Neutrophil (primary cell): ENCODE data around the gene MRPL34.

ENCODE experiments used
- H3K27ac ChIP-seq: fragments of 200-600 bp; sonication (generic); 2 replicates; pipeline ENCODE4 v1.5.1; 2016; ENCODE audit warnings: mild to moderate bottlenecking, moderate library complexity
- H3K27me3 ChIP-seq: fragments of 200-600 bp; sonication (generic); 2 replicates; pipeline ENCODE4 v1.6.0; 2016; ENCODE audit warnings: mild to moderate bottlenecking
- H3K36me3 ChIP-seq: fragments of 200-600 bp; sonication (generic); 2 replicates; pipeline ENCODE4 v1.5.1; 2017
- H3K4me1 ChIP-seq, 2 experiments: fragments of 200-600 bp in 1 of 2; sonication (generic) in 1 of 2; 1 replicate in 1 of 2; 2 replicates in 1 of 2; pipeline versions ENCODE4 v1.5.1 to v1.6.1; 2013 to 2016; ENCODE audit warnings: low read depth in 1 of 2, low read length in 1 of 2, mild to moderate bottlenecking in 1 of 2, moderate library complexity in 1 of 2; ENCODE audit not compliant: control insufficient read depth in 1 of 2, insufficient read depth in 1 of 2
- H3K4me3 ChIP-seq, 2 experiments: fragments of 200-600 bp in 1 of 2; sonication (generic) in 1 of 2; 1 replicate in 1 of 2; 2 replicates in 1 of 2; pipeline ENCODE4 v1.5.1; 2013 to 2016; ENCODE audit warnings: low read depth in 1 of 2, low read length in 1 of 2, mild to moderate bottlenecking in 1 of 2, moderate library complexity in 1 of 2
- H3K9me3 ChIP-seq: fragments of 200-600 bp; sonication (generic); 2 replicates; pipeline ENCODE4 v1.5.1; 2016
- TF ChIP-seq, protein P1 (sequence below): fragments of 200-600 bp; sonication (generic); IDR thresholded peaks from 2 replicates; pipeline ENCODE4 v1.5.1; 2016; ENCODE audit warnings: antibody characterized with exemption

Gene MRPL34

DNA sequence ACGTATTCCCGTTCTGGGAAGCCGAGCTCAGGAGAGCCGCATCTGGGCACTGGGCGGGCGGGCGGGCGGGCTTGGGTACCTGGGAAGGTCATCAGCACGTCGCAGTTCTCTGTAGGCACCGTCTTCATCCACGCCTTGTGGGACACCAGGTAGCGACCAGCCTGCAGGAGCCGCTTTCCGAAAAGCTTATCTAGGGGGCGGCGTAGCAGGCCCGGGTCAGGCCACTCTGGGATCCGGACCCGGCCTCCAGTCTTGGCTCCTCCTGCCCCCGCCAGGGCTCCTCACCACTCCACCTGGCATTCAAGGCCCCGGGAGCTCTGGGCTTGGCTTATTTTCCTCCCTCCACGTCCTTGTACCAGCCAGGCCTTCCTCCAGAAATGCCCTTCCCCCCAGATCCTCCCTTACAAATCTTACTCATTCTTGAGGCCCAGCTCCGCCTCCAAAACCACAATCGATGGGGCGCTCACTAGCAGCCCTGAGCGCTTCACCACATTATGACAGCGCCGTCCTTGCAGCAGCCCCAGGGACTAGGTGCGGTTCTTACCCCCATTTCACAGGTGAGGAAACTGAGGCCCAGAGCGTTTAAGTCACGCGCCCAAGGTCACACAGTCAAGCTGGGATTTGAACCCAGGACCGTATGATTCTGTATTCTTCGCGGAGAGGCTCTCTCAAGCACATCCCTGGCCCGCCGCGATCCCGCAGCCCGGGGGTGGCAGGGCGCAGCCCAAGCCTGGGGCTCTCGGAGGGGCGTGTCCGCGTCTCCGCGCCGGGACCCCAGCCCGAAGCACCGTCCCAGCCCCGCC lies 28.1 kb downstream of the MRPL34 start:
- TF ChIP-seq, protein P1, sequence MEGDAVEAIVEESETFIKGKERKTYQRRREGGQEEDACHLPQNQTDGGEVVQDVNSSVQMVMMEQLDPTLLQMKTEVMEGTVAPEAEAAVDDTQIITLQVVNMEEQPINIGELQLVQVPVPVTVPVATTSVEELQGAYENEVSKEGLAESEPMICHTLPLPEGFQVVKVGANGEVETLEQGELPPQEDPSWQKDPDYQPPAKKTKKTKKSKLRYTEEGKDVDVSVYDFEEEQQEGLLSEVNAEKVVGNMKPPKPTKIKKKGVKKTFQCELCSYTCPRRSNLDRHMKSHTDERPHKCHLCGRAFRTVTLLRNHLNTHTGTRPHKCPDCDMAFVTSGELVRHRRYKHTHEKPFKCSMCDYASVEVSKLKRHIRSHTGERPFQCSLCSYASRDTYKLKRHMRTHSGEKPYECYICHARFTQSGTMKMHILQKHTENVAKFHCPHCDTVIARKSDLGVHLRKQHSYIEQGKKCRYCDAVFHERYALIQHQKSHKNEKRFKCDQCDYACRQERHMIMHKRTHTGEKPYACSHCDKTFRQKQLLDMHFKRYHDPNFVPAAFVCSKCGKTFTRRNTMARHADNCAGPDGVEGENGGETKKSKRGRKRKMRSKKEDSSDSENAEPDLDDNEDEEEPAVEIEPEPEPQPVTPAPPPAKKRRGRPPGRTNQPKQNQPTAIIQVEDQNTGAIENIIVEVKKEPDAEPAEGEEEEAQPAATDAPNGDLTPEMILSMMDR: no peak
- Histone ChIP-seq H3K9me3 (no peaks in the 10 kb centered on the region), H3K4me3 (peak overlapping the region; percentile 63 to 70), H3K4me1 (peaks cover 47 to 51% of the 10 kb centered on the region in 2 experiments), H3K27me3 (peaks cover 69% of the 10 kb centered on the region), H3K27ac (no peak overlapping the region), H3K36me3 (no peaks in the 10 kb centered on the region)

DNA sequence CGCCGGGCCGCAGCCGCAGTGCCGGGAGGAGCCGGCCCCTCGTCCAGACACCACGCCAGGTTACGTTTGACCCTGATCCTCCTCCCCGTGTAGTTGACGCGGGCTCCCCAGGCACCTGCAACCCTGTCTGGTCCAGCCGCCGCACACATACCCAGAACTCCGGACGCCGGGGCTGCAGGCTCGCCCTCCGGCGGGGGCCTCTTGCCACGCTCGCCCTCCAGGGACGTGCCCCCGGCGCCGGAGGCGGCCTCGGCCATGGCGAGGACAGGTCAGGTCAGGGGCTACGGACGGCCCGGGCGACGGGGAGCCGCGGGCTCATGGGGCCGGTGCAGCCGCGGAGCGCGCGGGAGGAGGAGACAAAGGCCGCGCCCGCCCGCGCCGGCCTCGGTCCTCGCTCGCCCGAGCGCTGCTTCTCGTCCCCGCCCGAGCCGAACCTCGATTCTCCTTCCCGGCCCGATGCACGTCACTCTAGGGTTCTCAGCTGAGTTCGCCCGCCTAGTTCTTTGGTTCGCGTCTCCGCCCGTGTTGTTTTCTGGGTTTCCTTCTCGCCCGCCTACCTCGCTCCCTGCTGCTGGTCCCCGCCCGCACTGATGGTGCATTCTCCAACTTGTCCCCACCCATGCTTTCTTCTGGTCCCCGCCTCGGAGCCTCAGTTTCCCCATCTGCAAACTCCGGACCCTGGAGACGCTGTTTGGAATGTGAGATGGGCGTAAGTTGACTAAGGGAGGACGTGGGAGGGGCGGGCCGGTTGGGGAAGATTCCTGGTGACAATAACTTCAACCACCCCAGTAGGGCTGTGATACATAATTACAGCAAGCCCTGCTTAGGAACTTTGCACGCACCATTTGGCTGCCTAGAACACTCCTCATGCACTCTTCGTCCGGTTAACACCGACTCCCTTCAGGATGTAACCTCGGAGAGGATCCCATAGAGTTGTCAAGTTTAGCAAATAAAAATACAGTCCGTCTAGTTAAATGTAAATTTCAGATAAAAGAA lies 29.0 kb downstream of the MRPL34 start, which contains the start of gene ANO8:
TSS of gene ANO8 (minus strand) at position 442 of the 996 bp plus-strand sequence. CDS start at position 257, 185 bp downstream.
- Histone ChIP-seq H3K4me1 (peaks cover 39 to 44% of the 10 kb centered on the region in 2 experiments), H3K4me3 (peak within 1 kb of the TSS; percentile 63 to 70), H3K9me3 (no peaks in the 10 kb centered on the region), H3K36me3 (no peaks in the 10 kb centered on the region), H3K27me3 (peaks cover 60% of the 10 kb centered on the region), H3K27ac (peak within 1 kb of the TSS; percentile 10)
- TF ChIP-seq, protein P1: no peak

DNA sequence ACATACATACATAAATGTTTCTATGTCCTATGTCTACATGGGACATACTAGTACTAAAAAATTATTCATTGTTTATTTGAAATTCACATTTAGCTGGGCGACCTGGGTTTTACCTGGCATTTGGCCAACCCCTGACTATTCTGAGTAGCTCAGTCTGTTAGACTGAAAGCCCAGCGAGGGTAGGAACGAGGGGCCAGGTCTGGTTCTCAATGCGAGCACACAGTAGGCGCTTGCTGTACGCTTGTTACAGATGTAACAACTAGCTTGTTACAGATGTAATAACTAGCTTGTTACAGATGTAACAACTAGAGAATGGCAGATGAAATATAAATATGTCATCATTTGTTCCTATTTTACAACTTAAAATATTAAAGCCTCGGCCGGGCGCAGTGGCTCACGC lies 29.9 kb downstream of the MRPL34 start:
- Histone ChIP-seq H3K4me3 (no peak overlapping the region), H3K9me3 (no peaks in the 10 kb centered on the region), H3K4me1 (peaks cover 39 to 44% of the 10 kb centered on the region in 2 experiments), H3K27ac (no peak overlapping the region), H3K27me3 (peaks cover 51% of the 10 kb centered on the region), H3K36me3 (no peaks in the 10 kb centered on the region)
- TF ChIP-seq, protein P1: no peak

DNA sequence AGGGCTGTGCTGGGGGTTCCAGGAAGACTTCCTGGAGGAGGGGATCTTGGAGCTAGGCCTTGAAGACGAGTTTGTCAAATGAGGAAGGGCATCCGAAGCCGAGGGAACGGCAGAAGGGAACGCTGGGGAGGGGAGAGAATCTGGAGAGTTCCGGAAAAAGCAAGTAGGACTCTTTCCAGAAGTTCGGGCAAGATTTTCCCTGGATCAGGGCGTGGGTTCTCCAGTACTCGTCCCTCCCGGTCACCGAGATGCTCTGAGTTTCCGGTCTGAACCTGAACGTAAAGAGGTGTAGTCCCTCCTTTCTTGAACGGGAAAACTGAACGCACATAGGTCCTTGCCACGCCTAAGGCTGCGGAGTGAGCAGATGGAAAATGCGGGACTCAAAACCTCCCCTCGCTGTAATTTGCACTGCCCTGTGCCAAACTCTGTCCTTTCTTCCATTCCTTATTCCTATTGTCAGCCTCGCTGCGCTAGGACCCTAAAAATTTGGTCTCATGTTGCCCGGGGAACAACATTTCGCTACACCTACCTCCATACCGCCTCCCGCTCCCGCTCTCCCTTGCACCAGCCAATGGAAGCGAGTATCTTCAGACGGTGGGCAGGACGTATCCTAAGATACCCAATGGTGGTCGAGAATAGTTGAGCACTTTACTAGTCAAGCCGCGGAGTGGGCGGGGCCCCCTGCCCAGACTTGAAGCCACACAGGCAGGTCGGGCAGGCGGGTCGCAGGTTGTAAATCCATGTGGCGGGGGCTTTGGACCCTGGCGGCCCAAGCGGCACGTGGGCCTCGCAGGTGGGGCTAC lies 31.4 kb downstream of the MRPL34 start, which contains the start of gene GTPBP3:
TSS of gene GTPBP3 (plus strand) at position 682 of the 803 bp plus-strand sequence. CDS start at position 741, 59 bp downstream.
- TF ChIP-seq, protein P1: no peak
- peak within 1 kb of the TSS; percentile 65 to 71 for H3K4me3 ChIP-seq
- no peaks in the 10 kb centered on the region for H3K9me3 ChIP-seq
- peaks cover 39% of the 10 kb centered on the region for H3K27me3 ChIP-seq
- H3K4me1 ChIP-seq: peaks cover 39 to 44% of the 10 kb centered on the region in 2 experiments
- peak within 1 kb of the TSS; percentile 59 for H3K27ac ChIP-seq
- no peaks in the 10 kb centered on the region for H3K36me3 ChIP-seq
